Measurements from ENCODE around the gene ROR2.
"Not testable (repeated sequence)": the region's sequence is repeated elsewhere in the genome, so short reads cannot be mapped to it uniquely, and the experiment has no call there.

ROR2 gene

GRCh38 chr9:91798273-91799112, 151.5 kb downstream of the ROR2 start:
- DNase-seq (ENCODE audit: low read depth in 2 of 2) = peak in 1 of 2 donors; percentile 8

GRCh38 chr9:91797517-91797916, 152.5 kb downstream of the ROR2 start:
- DNase-seq (ENCODE audit: low read depth in 2 of 2) = not testable (repeated sequence)

DNA sequence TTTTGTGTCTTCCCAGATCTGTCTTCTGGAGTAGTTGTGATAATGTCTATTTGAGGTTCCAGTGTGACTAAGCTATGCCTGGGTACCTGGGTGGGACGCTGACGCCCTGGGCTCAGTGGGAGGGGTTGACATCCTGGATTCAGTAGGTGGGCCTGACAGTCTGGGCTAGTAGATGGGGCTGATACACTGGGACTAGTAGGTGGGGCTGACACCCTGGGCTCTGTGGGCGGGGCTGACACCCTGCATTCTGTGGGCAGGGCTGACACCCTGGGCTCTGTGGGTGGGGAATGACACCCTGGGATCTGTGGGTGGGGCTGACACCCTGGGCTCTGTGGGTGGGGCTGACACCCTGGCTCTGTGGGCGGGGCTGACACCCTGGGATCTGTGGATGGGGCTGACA, 153.5 kb downstream of the ROR2 start:
- DNase-seq (ENCODE audit: low read depth in 2 of 2) = not testable (repeated sequence)

- DNase-seq (ENCODE audit: low read depth in 2 of 2) = no peak
Measured at GRCh38 chr9:91795598-91796241, 154.3 kb downstream of the ROR2 start.

GRCh38 chr9:91793371-91793770, 156.7 kb downstream of the ROR2 start:
- DNase-seq (ENCODE audit: low read depth in 2 of 2) = not testable (repeated sequence)

GRCh38 chr9:91790917-91791316, 159.1 kb downstream of the ROR2 start:
- DNase-seq (ENCODE audit: low read depth in 2 of 2) = no peak

GRCh38 chr9:91789941-91790340, 160.1 kb downstream of the ROR2 start:
- DNase-seq (ENCODE audit: low read depth in 2 of 2) = no peak

GRCh38 chr9:91787931-91788330, 162.1 kb downstream of the ROR2 start:
- no peak for DNase-seq (ENCODE audit: low read depth in 2 of 2)

DNA sequence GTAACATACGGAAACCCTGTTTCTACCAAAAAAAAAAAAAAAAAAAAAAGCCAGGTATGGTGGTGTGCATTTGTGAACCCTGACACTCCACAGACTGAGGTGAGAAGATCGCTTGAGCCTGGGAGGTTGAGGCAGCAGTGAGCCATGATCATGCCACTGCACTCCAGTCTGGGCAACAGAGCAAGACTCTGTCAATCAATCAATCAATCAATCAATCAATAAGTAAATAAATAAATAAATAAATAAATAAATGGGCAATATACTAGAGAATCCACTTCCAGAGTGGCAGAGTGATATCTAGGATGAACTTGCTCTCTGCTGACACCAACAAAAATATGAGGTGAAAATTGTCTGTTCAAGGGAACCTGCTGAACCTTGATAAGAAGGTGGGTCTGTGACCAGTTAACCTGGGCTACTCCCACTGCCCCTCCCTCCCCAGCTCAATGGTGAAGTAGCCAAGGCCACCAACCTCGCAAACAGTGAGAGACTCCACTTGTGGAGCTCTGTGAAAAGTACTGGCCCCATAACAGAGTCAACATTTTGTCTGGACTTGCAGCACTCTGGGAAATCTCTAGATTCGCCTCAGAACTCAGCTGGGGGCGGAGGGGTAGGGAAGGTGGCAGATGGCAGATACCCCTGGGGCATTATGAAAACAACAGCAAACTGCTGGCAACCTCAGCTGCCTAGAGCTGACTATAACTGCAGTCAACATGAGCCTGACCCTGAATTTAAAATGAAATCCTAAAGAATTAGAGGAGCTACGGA, 163.7 kb downstream of the ROR2 start:
- DNase-seq (ENCODE audit: low read depth in 2 of 2) = no peak

- DNase-seq (ENCODE audit: low read depth in 2 of 2) = no peak
Measured at GRCh38 chr9:91785447-91785842, 164.6 kb downstream of the ROR2 start.

GRCh38 chr9:91784673-91785446, 165.2 kb downstream of the ROR2 start:
- no peak for DNase-seq (ENCODE audit: low read depth in 2 of 2)

GRCh38 chr9:91783876-91784672, 166.0 kb downstream of the ROR2 start:
- DNase-seq (ENCODE audit: low read depth in 2 of 2) = no peak

DNA sequence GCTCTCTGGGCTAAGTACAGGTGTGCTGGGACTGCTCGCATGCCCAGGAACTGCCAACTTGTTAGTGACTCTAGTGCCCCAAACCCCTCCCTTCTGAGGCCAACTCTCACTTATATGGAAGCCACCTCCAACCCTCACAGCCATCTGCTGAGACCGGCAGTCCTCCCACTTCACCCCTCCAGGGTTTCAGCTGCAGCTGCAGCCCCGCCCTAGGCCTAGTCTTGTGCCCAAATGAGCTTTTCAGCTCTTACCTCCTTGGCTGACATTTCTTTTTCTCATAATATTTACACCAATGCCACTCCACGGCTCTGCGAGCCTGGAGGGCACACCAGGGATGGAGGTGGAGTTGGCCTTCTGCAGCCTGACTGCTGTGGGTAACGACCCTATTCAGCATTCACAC, 166.6 kb downstream of the ROR2 start:
- DNase-seq (ENCODE audit: low read depth in 2 of 2) = no peak

DNA sequence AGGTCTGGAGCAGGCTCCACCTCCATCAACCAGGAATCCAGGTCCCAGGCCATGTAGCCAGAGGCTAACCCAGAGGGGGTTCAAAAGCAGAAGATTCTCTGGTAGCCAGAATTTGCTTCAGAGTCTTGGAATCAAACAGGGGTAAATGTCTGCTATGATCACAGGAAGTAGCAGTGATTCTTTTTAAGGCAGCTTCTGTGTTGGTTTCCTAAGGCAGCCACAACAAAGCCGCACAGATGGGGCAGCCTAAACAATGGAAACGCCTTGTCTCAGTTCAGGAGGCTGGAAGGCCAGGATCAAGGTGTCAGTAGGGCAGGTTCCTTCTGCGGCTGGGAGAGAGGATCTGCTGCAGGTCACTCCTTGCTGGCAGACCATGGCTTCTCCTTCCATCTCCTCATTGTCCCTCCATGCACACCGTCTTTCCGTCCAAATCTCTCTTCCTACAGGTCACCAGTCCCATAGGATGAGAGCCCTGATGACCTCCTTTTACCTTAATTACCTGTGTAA, 167.3 kb downstream of the ROR2 start:
- DNase-seq (ENCODE audit: low read depth in 2 of 2) = no peak

- DNase-seq (ENCODE audit: low read depth in 2 of 2) = no peak
Measured at GRCh38 chr9:91781906-91782305, 168.1 kb downstream of the ROR2 start.

- no peak for DNase-seq (ENCODE audit: low read depth in 2 of 2)
Measured at GRCh38 chr9:91781116-91781515, 168.9 kb downstream of the ROR2 start.

GRCh38 chr9:91778031-91778430, 172.0 kb downstream of the ROR2 start:
- no peak for DNase-seq (ENCODE audit: low read depth in 2 of 2)

DNA sequence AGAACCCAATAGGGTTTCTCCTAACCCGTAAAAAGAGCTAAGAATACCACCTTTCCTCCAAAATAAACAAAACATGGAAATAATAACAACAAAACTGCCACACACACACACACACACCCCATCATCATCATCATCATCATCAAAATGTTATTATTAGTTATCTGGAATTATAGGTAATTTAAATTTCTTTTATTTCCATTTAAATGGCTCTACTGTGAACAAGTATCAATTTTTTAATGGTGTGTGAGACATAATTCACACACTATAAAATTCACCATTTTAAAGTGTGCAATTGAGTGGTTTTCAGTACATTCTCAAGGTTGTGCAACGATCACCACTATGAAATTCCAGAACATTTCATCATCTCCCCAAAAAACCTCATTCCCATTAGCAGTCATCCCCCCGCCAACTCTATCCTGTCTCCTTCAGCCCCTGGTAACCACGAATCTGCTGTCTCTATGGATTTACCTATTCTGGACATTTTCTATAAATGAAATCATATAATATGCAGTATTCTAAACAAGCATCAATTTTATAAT, 172.7 kb downstream of the ROR2 start:
- no peak for DNase-seq (ENCODE audit: low read depth in 2 of 2)

DNA sequence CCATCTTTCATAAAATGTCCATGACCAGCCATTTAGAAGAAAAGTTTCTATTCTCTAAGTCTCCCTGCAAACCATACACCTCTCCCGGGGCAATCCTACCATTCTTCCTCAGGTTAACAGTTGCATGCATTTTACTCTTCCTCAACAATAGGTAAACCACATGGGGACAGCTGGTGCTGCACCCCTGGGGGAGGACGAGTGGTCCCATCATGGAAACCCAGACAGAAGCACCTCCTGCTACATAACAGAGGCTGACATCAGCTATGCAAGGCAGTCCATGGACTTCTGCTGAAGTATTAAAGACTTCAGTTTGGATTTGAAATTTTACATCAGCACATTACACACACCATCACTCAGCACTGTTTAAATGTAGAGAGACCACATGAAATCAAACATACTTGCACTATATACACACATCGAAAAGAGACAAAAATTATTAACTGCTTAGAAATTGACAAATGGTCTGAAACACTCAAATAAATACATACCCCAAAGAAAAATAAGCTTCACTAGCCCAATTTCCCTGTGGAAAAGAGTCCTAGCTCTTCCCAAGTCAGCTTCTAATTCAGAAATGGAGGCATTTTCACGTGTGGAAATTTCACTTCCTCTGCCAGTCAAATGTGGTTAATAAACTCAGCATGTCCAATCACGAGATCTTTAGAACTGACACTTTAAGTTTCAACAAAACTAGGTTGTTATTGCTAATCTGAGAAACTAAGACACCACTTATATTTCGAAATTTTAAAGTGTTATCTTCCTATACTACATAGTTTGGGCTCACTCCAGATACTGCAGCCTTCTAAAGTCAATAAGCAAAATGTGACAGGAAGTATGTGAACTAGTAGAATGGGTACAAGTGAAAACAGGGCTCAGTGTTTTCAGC, 173.4 kb downstream of the ROR2 start:
- no peak for DNase-seq (ENCODE audit: low read depth in 2 of 2)

GRCh38 chr9:91775708-91776028, 174.4 kb downstream of the ROR2 start:
- no peak for DNase-seq (ENCODE audit: low read depth in 2 of 2)

All from stimulated activated CD8-positive, alpha-beta memory T cell treated with anti-CD3 and anti-CD28 coated beads, Interleukin-2, amount 100 ng/mL, for 1 hour (primary cell).